HG02870 (cell line): ENCODE results near the gene ZNF148.

Experiments used
- ATAC-seq: cut with Tn5 transposase; IDR thresholded peaks from one replicate; pipeline ENCODE4 v1.9.1; 2021; ENCODE audit warnings: mild to moderate bottlenecking, moderate library complexity; ENCODE audit not compliant: unreplicated experiment

The ZNF148 gene

GRCh38 chr3:125194061-125194848 lies 180.9 kb downstream of the ZNF148 start:
- no peak for ATAC-seq

GRCh38 chr3:125192190-125193035 lies 182.7 kb downstream of the ZNF148 start:
- ATAC-seq, result peak; percentile 71

GRCh38 chr3:125191730-125192129 lies 183.4 kb downstream of the ZNF148 start:
- no peak for ATAC-seq

- no peak for ATAC-seq
Measured at GRCh38 chr3:125191256-125191655, 183.9 kb downstream of the ZNF148 start.

- no peak for ATAC-seq
Measured at GRCh38 chr3:125190786-125191185, 184.3 kb downstream of the ZNF148 start.

- ATAC-seq, result no peak
Measured at GRCh38 chr3:125189378-125190165, 185.6 kb downstream of the ZNF148 start.

GRCh38 chr3:125188955-125189354 lies 186.2 kb downstream of the ZNF148 start:
- ATAC-seq, result no peak

GRCh38 chr3:125187599-125187910 lies 187.6 kb downstream of the ZNF148 start:
- ATAC-seq, result no peak

GRCh38 chr3:125186800-125187598 lies 188.1 kb downstream of the ZNF148 start:
- peak; percentile 12 for ATAC-seq

GRCh38 chr3:125186261-125186787 lies 188.8 kb downstream of the ZNF148 start:
- peak; percentile 81 for ATAC-seq

- peak; percentile 6 for ATAC-seq
Measured at GRCh38 chr3:125185805-125186204, 189.3 kb downstream of the ZNF148 start.

GRCh38 chr3:125179884-125180240 lies 195.3 kb downstream of the ZNF148 start:
- ATAC-seq, result no peak

- no peak for ATAC-seq
Measured at GRCh38 chr3:125179143-125179883, 195.8 kb downstream of the ZNF148 start.

- ATAC-seq, result no peak
Measured at GRCh38 chr3:125177746-125178145, 197.4 kb downstream of the ZNF148 start.
